ENCODE measurements around the gene EPAS1. TPM values are rescaled to one million over a fixed set of nuclear protein-coding genes. Genes with fewer than 3 reads are reported as not detected.

The EPAS1 gene
- polyA plus RNA-seq, 2 of the 4 experiments (the other 2 are of a cell fraction) = 128 to 143 TPM

DNA sequence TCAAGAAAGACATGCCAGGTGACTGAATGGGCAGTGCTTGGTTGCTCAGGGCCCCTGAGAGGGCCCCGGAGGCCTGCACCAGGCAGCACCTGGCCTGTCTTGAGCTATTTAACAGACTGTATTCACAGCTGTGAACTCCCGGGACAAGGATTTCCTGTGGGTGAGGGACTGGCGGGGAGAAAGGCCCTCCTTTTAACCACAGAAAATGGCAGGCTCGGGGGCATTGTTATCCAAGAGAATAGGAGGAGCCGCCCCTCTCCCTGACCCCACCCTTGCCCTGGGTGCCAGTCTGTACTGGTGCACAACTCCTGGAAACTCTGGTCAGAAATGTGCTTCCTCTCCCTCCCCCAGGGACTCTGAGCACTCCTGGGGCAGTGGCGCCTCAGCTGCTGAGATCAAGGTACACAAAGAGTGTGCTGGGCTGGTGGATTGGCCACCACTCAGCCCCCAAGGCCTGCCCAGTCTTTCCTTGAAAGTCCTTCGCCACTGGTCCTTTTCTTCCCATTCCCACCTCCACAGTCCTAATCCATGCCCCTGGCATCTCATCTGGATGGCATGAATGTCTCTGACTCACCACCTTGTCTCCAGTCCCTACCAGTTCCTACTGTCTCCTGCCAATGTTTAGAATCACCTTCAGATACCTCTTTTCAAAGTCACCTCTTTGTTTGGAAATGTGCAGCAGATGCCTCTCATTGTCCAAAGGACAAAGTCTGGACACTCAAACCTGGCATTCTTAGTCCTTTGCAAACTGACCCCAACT, 19.6 kb upstream of the EPAS1 start:
- Histone ChIP-seq H3K4me3 (no peak overlapping the region), H3K9me3 (no peaks in the 10 kb centered on the region), H3K4me2 (no peak overlapping the region), H3K4me1 (peaks cover 29% of the 10 kb centered on the region), H3K27ac (peak overlapping the region in 1 of 2 experiments; percentile 54; a peak in 3 of 6 replicates)
- FAIRE-seq (no peak), ATAC-seq (peak in 1 of 2 experiments; percentile 56; a peak in 3 of 6 replicates), DNase-seq (ENCODE audit: low read depth in 1 of 2, low spot score in 1 of 2) (no peak)
- TF ChIP-seq SREBF2 (IDR thresholded peaks at IDR 0.05) = no peak
- no peak for TF ChIP-seq KDM1A (IDR thresholded peaks at IDR 0.05; ENCODE audit: low read depth)
- no peak for TF ChIP-seq CEBPB (IDR thresholded peaks at IDR 0.05)
- no peak for TF ChIP-seq ZFP36 (IDR thresholded peaks at IDR 0.05; ENCODE audit: borderline replicate concordance, partially characterized antibody)
- no peak for TF ChIP-seq CTCF (IDR thresholded peaks at IDR 0.05)
- no peak for TF ChIP-seq MAX (IDR thresholded peaks at IDR 0.05)
- TF ChIP-seq, protein P1, sequence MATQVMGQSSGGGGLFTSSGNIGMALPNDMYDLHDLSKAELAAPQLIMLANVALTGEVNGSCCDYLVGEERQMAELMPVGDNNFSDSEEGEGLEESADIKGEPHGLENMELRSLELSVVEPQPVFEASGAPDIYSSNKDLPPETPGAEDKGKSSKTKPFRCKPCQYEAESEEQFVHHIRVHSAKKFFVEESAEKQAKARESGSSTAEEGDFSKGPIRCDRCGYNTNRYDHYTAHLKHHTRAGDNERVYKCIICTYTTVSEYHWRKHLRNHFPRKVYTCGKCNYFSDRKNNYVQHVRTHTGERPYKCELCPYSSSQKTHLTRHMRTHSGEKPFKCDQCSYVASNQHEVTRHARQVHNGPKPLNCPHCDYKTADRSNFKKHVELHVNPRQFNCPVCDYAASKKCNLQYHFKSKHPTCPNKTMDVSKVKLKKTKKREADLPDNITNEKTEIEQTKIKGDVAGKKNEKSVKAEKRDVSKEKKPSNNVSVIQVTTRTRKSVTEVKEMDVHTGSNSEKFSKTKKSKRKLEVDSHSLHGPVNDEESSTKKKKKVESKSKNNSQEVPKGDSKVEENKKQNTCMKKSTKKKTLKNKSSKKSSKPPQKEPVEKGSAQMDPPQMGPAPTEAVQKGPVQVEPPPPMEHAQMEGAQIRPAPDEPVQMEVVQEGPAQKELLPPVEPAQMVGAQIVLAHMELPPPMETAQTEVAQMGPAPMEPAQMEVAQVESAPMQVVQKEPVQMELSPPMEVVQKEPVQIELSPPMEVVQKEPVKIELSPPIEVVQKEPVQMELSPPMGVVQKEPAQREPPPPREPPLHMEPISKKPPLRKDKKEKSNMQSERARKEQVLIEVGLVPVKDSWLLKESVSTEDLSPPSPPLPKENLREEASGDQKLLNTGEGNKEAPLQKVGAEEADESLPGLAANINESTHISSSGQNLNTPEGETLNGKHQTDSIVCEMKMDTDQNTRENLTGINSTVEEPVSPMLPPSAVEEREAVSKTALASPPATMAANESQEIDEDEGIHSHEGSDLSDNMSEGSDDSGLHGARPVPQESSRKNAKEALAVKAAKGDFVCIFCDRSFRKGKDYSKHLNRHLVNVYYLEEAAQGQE (IDR thresholded peaks at IDR 0.05) = no peak
- no peak for TF ChIP-seq MYC (IDR thresholded peaks at IDR 0.05; ENCODE audit: borderline replicate concordance, low read length)
- no peak for TF ChIP-seq KDM5A (IDR thresholded peaks at IDR 0.05)
- TF ChIP-seq, protein P2, sequence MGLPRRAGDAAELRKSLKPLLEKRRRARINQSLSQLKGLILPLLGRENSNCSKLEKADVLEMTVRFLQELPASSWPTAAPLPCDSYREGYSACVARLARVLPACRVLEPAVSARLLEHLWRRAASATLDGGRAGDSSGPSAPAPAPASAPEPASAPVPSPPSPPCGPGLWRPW (IDR thresholded peaks at IDR 0.05) = no peak
- WGBS (ENCODE audit: missing lambda C conversion rate) = 89% methylated on average over 7 of the region's 7 CpGs
- ChIA-PET POLR2A (no interaction called here), CTCF (interaction anchor here (1.2 to 1.9 kb wide), 8 partner anchors 9 to 266 kb away, joined by 3 to 7 read pairs (median 6); no protein-coding TSS in a partner anchor)

DNA sequence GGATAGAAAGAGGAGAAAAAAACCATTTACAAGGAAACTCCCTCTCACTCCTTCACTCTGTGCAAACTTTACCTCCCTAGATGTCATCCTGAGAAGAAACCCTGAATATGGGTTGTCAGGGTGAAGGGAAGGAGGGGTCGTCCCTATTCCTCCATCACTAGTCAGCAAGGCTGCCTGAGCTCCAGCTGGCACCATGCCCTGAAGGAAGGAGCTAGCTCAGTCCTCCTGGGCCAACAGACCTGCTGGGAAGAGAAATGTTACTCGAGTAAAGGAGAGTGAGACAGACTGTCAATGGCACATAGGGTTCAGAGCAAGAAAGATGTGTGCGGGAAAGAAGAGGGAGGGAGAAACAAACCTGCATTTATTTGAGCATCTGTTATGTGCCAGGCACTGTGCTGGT, 18.3 kb upstream of the EPAS1 start:
- TF ChIP-seq FOSB (CRISPR knock-in tag; IDR thresholded peaks at IDR 0.05) (no peak), HOXA7 (CRISPR knock-in tag; IDR thresholded peaks at IDR 0.05) (no peak), KDM5A (IDR thresholded peaks at IDR 0.05) (no peak), RAD21 (conservative IDR thresholded peaks at IDR 0.05 in 1 of 2, IDR thresholded peaks at IDR 0.05 in 1 of 2) (no peak), CEBPB (IDR thresholded peaks at IDR 0.05) (no peak), RCOR1 (IDR thresholded peaks at IDR 0.05; ENCODE audit: low read depth, low read length) (no peak), KDM1A (IDR thresholded peaks at IDR 0.05; ENCODE audit: low read depth) (no peak), MYC (IDR thresholded peaks at IDR 0.05; ENCODE audit: borderline replicate concordance, low read length) (no peak), RNF2 (IDR thresholded peaks at IDR 0.05; ENCODE audit: borderline replicate concordance, low read depth) (no peak), ESRRA (IDR thresholded peaks at IDR 0.05; ENCODE audit: borderline replicate concordance, low read length) (no peak), HMGXB4 (CRISPR knock-in tag; IDR thresholded peaks at IDR 0.05; ENCODE audit: borderline replicate concordance) (no peak), EP300 (IDR thresholded peaks at IDR 0.05) (no peak)
- TF ChIP-seq, protein P2 (IDR thresholded peaks at IDR 0.05) = no peak
- Histone ChIP-seq H3K9me3 (no peaks in the 10 kb centered on the region), H3K4me2 (no peak overlapping the region), H3K27ac (no peak overlapping the region), H3K4me1 (peaks cover 18% of the 10 kb centered on the region; the same call in 2 of the 3 replicates), H3K4me3 (no peak overlapping the region)
- ChIA-PET CTCF (interaction anchor here (1.1 to 1.7 kb wide), 5 partner anchors 9 to 285 kb away, joined by 3 to 5 read pairs (median 4); no protein-coding TSS in a partner anchor), POLR2A (no interaction called here)
- no peak for DNase-seq (ENCODE audit: low read depth in 1 of 2, low spot score in 1 of 2)
- no peak for FAIRE-seq
- WGBS (ENCODE audit: missing lambda C conversion rate) = 58% methylated on average over 3 of the region's 3 CpGs
- ATAC-seq = no peak
